Astrocyte (in vitro differentiated cells and primary cell): ENCODE measurements around the gene GJC1. TPM values are rescaled to one million over a fixed set of nuclear protein-coding genes. Genes with fewer than 3 reads are reported as not detected.
"Not testable (repeated sequence)": the region's sequence is repeated elsewhere in the genome, so short reads cannot be mapped to it uniquely, and the experiment has no call there.

Source experiments
- DNase-seq: peaks from one replicate; pipeline ENCODE4 v3.0.0-alpha.2; 2010; ENCODE audit warnings: low read depth
- FAIRE-seq: peaks from 2 replicates; lab custom pipeline; 2011; peaks lifted over from hg19 to GRCh38; lab: Jason Lieb, UNC
- H2AFZ ChIP-seq: 2 replicates; pipeline ENCODE4 v1.6.0; 2012; ENCODE audit warnings: low read depth, low read length, inconsistent platforms
- H3K27ac ChIP-seq: 2 replicates; pipeline ENCODE4 v1.5.1; 2011; ENCODE audit warnings: low read depth, low read length, inconsistent platforms
- H3K27me3 ChIP-seq: 2 replicates; pipeline ENCODE4 v1.6.0; 2011; ENCODE audit warnings: low read length, inconsistent platforms; ENCODE audit not compliant: insufficient read depth
- H3K36me3 ChIP-seq: 2 replicates; pipeline ENCODE4 v1.5.1; 2011; ENCODE audit warnings: low read length, inconsistent platforms; ENCODE audit not compliant: insufficient read depth
- H3K4me1 ChIP-seq: 2 replicates; pipeline ENCODE4 v1.5.1; 2011; ENCODE audit warnings: low read length, inconsistent platforms; ENCODE audit not compliant: insufficient read depth
- H3K4me2 ChIP-seq: 2 replicates; pipeline ENCODE4 v1.6.0; 2012; ENCODE audit warnings: low read length, inconsistent platforms
- H3K4me3 ChIP-seq: 2 replicates; pipeline ENCODE4 v1.5.1; 2011; ENCODE audit warnings: low read depth, mild to moderate bottlenecking, low read length, inconsistent platforms; ENCODE audit not compliant: insufficient read depth
- H3K79me2 ChIP-seq: 2 replicates; pipeline ENCODE4 v1.6.0; 2012; ENCODE audit warnings: mild to moderate bottlenecking, low read length, inconsistent platforms; ENCODE audit not compliant: insufficient read depth
- H3K9ac ChIP-seq: 2 replicates; pipeline ENCODE4 v1.6.0; 2012; ENCODE audit warnings: mild to moderate bottlenecking, low read length, inconsistent platforms
- H3K9me3 ChIP-seq: 2 replicates; pipeline ENCODE4 v1.5.1; 2012; ENCODE audit warnings: low read depth, mild to moderate bottlenecking, low read length, inconsistent platforms; ENCODE audit not compliant: insufficient read depth
- H4K20me1 ChIP-seq: 2 replicates; pipeline ENCODE4 v1.6.0; 2012; ENCODE audit warnings: low read length, inconsistent platforms; ENCODE audit not compliant: insufficient read depth
- H3K27ac Mint-ChIP-seq: one replicate; pipeline ENCODE4 v1.8.0; 2021; ENCODE audit warnings: mild to moderate bottlenecking, mixed read lengths; ENCODE audit not compliant: unreplicated experiment
- H3K27me3 Mint-ChIP-seq: one replicate; pipeline ENCODE4 v1.8.0; 2021; ENCODE audit warnings: low read depth, mixed read lengths; ENCODE audit not compliant: unreplicated experiment
- H3K36me3 Mint-ChIP-seq: one replicate; pipeline ENCODE4 v1.8.0; 2021; ENCODE audit warnings: low read depth, mixed read lengths; ENCODE audit not compliant: unreplicated experiment
- H3K4me1 Mint-ChIP-seq: one replicate; pipeline ENCODE4 v1.8.0; 2021; ENCODE audit warnings: low read depth, mixed read lengths; ENCODE audit not compliant: unreplicated experiment
- H3K4me3 Mint-ChIP-seq: one replicate; pipeline ENCODE4 v1.8.0; 2021; ENCODE audit warnings: mild to moderate bottlenecking, moderate library complexity, mixed read lengths; ENCODE audit not compliant: unreplicated experiment
- H3K9me3 Mint-ChIP-seq: one replicate; pipeline ENCODE4 v1.8.0; 2021; ENCODE audit warnings: mild to moderate bottlenecking, mixed read lengths; ENCODE audit not compliant: unreplicated experiment
- CTCF ChIP-seq: IDR thresholded peaks from 2 replicates; pipeline ENCODE4 v1.5.1; 2011; ENCODE audit warnings: low read depth, mild to moderate bottlenecking, inconsistent platforms, low read length, moderate library complexity; ENCODE audit not compliant: insufficient read depth
- EZH2 ChIP-seq: IDR thresholded peaks from 2 replicates; pipeline ENCODE4 v1.6.1; 2012; ENCODE audit warnings: mild to moderate bottlenecking, low read length, inconsistent platforms; ENCODE audit not compliant: insufficient read depth
- total RNA-seq: library from RNA; stranded (reverse); gene quantifications from 2 replicates; pipeline ENCODE4 v1.2.1, GENCODE V29; 2021

GJC1 gene
- total RNA-seq, 1 donor from 2014 or later = 38.4 TPM

DNA sequence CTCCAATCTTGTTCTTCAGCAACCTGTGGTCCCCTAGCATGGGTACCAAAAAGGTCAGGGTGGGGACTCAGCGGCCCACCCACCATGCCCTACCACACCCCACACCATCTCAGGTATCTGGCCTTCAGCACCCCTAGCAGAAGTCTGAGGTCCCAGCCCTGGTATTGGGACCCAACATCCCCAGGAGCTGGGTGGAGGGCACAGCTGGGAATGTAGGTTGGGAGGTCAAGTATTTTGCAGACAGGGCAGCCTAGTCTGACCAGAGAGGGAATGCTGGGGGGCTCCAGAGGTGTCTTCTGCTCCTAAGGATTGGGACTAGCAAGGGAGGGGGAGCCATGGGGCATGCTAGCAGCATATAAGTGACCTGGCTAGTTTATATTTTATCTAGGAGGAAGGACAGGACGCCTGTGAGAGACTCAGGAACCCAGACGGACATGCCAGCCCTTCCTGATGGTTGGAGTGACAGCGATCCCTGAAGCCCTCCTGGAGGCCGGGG is 72.1 kb downstream of the GJC1 start:
- no peak overlapping the region for H3K27ac Mint-ChIP-seq
- H3K4me3 ChIP-seq = no peak overlapping the region

DNA sequence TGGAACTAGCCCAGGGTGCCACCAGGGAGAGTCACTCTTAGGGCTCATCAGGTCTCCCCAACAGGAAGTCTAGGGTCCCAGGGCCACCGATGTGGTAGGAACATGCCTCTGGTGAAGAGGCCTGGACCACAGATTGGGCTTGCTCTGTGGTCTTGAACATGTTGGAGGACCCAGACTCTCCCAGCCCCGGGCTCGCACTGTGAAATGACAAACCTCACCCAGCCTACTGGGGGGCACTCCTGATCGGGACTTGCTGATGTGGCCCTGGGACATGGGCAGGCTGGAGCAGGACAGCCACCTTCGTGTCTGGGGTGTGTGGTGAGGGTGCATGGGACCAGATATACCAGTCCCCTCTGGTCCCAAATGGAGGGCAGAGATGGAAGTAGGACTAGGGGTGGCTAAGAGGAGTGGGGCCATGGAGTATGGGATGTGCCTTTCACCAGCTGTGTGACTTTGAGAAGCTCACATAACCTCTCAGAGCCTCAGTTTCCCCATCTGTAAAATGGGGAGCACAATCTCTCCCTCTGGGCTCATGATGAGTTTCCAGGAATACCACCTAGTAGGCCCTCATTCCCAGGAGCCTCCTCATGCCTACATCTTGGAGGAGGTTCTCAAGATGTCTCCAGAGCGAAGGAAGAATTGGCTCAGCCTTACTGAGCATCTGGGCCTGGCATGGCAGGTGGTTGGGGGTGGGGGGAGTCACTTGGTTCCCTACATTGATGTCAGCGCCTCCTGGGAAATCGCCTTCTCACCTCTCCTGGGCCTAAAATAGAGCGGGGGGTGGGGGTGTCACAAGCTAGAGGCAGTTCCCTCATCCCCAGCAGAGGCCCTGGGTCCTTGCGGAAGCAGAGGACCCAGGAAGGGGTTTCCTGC is 72.8 kb downstream of the GJC1 start:
- Mint-ChIP-seq H3K27ac (no peak overlapping the region), H3K4me3 (no peak overlapping the region), H3K9me3 (no peaks in the 10 kb centered on the region), H3K4me1 (no peaks in the 10 kb centered on the region), H3K27me3 (peaks cover 34% of the 10 kb centered on the region), H3K36me3 (no peaks in the 10 kb centered on the region)
- no peaks in the 10 kb centered on the region for H4K20me1 ChIP-seq
- H3K27me3 ChIP-seq = peaks cover 11% of the 10 kb centered on the region
- H3K79me2 ChIP-seq = no peaks in the 10 kb centered on the region
- TF ChIP-seq CTCF = no peak
- no peak for TF ChIP-seq EZH2
- H3K4me3 ChIP-seq = no peak overlapping the region
- H3K4me2 ChIP-seq = no peak overlapping the region
- DNase-seq (no peak), FAIRE-seq (no peak)
- H2AFZ ChIP-seq = no peak overlapping the region
- no peaks in the 10 kb centered on the region for H3K36me3 ChIP-seq
- no peak overlapping the region for H3K27ac ChIP-seq
- H3K9ac ChIP-seq = no peak overlapping the region
- H3K9me3 ChIP-seq = no peaks in the 10 kb centered on the region
- H3K4me1 ChIP-seq = no peaks in the 10 kb centered on the region

More for the DNA sequence above, 72.1 kb downstream of the GJC1 start:
- no peak overlapping the region for H2AFZ ChIP-seq
- no peaks in the 10 kb centered on the region for H3K4me1 Mint-ChIP-seq
- H3K27ac ChIP-seq = no peak overlapping the region
- no peaks in the 10 kb centered on the region for H3K36me3 ChIP-seq
- no peaks in the 10 kb centered on the region for H4K20me1 ChIP-seq
- DNase-seq (no peak), FAIRE-seq (no peak)
- no peaks in the 10 kb centered on the region for H3K9me3 ChIP-seq
- no peaks in the 10 kb centered on the region for H3K36me3 Mint-ChIP-seq
- no peaks in the 10 kb centered on the region for H3K4me1 ChIP-seq
- H3K9ac ChIP-seq = no peak overlapping the region
- TF ChIP-seq CTCF (no peak), EZH2 (no peak)
- H3K4me3 Mint-ChIP-seq = peak overlapping the region; percentile 27
- peak overlapping the region; percentile 75 for H3K4me2 ChIP-seq
- H3K27me3 Mint-ChIP-seq = peaks cover 40% of the 10 kb centered on the region
- no peaks in the 10 kb centered on the region for H3K79me2 ChIP-seq
- H3K9me3 Mint-ChIP-seq = no peaks in the 10 kb centered on the region
- peaks cover 11% of the 10 kb centered on the region for H3K27me3 ChIP-seq

DNA sequence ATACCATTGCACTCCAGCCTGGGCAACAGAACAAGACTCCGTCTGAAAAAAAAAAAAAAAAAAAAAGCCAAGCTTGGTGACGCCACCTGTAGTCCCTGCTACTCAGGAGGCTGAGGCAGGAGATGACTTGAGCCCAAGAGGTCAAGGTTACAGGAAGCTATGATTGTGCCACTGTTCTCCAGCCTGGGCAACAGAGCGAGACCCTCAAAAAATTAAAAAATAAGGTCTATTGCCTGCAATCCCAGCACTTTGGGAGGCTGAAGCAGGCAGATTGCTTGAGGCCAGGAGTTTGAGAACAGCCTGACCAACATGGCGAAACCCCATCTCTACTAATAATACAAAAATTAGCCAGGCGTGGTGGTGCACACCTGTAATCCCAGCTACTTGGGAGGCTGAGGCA is 74.9 kb downstream of the GJC1 start:
- H3K27me3 ChIP-seq = peaks cover 11% of the 10 kb centered on the region
- H3K36me3 ChIP-seq, FAIRE-seq, H3K4me3 Mint-ChIP-seq, H3K4me1 Mint-ChIP-seq, H3K79me2 ChIP-seq, H3K4me3 ChIP-seq, H2AFZ ChIP-seq, H4K20me1 ChIP-seq, H3K9me3 Mint-ChIP-seq, H3K9me3 ChIP-seq, H3K4me2 ChIP-seq, H3K4me1 ChIP-seq, DNase-seq, H3K27ac ChIP-seq, H3K27ac Mint-ChIP-seq, H3K9ac ChIP-seq: not testable (repeated sequence)
- H3K36me3 Mint-ChIP-seq = peaks cover 13% of the 10 kb centered on the region
- peaks cover 25% of the 10 kb centered on the region for H3K27me3 Mint-ChIP-seq
